ENCODE measurements around the gene GALNT8. TPM values are rescaled to one million over a fixed set of nuclear protein-coding genes. Genes with fewer than 3 reads are reported as not detected.

Gene GALNT8, protein sequence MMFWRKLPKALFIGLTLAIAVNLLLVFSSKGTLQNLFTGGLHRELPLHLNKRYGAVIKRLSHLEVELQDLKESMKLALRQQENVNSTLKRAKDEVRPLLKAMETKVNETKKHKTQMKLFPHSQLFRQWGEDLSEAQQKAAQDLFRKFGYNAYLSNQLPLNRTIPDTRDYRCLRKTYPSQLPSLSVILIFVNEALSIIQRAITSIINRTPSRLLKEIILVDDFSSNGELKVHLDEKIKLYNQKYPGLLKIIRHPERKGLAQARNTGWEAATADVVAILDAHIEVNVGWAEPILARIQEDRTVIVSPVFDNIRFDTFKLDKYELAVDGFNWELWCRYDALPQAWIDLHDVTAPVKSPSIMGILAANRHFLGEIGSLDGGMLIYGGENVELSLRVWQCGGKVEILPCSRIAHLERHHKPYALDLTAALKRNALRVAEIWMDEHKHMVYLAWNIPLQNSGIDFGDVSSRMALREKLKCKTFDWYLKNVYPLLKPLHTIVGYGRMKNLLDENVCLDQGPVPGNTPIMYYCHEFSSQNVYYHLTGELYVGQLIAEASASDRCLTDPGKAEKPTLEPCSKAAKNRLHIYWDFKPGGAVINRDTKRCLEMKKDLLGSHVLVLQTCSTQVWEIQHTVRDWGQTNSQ
- total RNA-seq, result 0.19 and 0.33 TPM in 2 replicates

DNA sequence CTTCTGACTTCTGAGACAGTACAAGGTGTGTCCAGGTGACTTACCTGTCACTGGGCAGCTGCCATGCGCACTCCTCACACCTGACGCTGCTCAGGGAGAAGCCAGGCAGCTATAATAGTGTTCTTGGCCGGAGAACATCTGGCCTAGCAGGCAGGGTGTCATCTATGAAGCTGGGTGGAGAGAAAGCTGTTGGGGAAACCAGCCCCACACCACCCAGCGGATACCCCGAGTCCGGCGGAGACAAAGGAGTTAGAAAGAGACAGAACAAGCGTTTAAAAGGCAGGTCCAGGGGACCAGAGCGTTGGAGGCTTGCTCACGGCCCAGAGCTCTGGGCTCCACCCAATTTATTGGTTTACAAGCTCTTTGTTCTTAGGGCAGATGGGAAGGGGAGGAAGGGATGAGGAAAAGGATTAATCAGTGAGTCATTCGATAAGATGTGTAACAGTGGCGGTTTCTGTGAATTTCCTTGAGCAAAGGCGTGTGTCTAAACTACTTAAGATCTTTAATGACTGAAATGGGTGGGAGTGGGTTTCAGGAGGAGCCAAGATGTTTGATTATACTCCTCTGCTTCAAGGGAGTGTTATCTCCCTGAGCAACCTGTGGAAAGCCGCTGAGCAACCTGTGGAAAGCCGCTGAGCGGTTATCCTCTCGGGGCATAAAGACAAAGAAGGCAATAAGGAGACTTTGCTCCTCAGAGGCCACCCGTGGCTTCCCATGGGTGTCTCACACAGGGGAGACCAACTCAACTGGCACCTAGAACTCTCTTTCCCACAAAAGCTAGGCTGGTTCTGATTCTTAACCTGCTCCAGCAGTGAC, at the start of gene GALNT8:
GALNT8 (plus strand) TSS at position 580 of the 816 bp plus-strand sequence. CDS start 278 bp downstream, outside the sequence.

Other genes with a start within 250 kb of the GALNT8 start
- gene RAD51AP1, start 181.5 kb upstream of the GALNT8 start, total RNA-seq, result 11.1 and 17.6 TPM in 2 replicates
- gene DYRK4, start 158.2 kb upstream of the GALNT8 start, total RNA-seq, result 24.5 and 37.0 TPM in 2 replicates
- gene AKAP3, start 71.3 kb upstream of the GALNT8 start, total RNA-seq, result 0.65 and 1.1 TPM in 2 replicates
- gene NDUFA9, start 71.3 kb upstream of the GALNT8 start, total RNA-seq, result 52.6 and 98.1 TPM in 2 replicates
- gene KCNA1, start 189.5 kb downstream of the GALNT8 start, total RNA-seq, result not detected in 2 replicates